GM21423 (cell line): ENCODE measurements around the gene PARD6A.

Experiments used
- ATAC-seq: cut with Tn5 transposase; IDR thresholded peaks from one replicate; pipeline ENCODE4 v1.9.1; 2021; ENCODE audit warnings: mild to moderate bottlenecking, moderate library complexity; ENCODE audit not compliant: unreplicated experiment

Gene PARD6A

DNA sequence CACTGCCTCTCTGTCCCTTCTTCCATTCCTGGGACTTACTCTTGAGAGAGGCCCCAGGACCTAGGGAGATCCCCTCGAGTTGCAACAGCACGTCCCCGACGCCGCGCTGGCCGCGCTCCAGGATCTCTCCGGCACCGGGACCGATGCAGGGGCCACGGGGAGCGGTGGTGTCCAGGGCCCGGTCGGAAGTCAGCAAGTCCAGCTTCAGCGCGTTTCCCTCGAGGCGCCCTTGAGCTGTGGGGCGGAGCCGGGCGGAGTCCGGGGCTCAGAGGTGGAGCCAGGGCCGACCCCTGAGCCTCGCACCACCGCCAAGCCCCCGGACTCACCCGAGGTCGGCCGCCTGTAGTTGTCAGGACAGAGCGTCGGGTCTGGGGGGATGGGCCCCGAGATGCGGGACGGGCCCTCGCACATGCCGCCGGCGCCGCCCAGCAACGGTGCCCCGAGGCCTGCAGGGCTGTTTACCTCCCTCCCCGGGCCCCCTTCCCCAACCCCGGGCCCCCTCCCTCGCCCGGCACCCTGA lies 5.3 kb downstream of the PARD6A start:
- ATAC-seq: no peak

GRCh38 chr16:67666559-67667452 lies 6.0 kb downstream of the PARD6A start, which contains the start of the genes C16orf86 and ENKD1:
Gene C16orf86, plus strand, starts transcription at chr16:67666814. Its CDS starts 157 bp downstream, at chr16:67666971.
Gene ENKD1, minus strand, starts transcription at chr16:67666750. Its CDS starts 308 bp downstream, at chr16:67666442.
- ATAC-seq: peak; percentile 65

- no peak for ATAC-seq
Measured at GRCh38 chr16:67667453-67667816, 6.7 kb downstream of the PARD6A start.

DNA sequence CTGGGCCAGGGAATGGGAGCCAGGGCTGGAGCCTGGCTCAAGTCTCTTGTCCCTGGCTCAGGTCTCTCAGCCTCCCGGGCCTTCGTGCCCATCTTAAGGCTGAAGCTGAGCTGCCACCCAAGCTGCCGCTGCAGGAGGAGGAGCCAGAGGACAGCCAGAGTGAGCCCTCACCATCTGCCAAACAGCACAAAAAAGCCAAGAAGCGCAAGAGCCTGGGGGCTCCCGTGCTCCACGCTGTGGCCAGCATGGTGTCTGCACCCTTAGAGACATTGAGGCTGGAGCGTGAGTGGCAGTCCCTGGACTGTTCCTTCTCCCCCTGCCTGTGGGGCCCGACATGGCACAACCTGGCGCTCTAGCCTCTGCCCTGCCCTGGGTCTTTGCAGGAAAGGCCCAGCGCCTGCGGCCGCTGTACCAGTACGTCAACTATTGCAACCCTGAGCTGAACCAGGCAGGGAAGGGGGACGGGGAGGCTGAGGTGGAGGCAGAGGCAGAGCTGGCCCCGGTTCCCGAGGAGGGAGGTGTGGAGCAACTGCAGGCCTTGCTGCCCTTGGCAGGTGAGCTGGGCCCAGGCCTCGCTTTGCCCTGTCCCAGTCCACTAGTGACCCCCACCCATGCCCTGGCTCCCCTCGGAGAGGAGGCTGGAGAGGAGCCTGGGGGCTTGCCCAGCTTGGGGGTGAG lies 7.2 kb downstream of the PARD6A start:
- ATAC-seq: peak; percentile 72

DNA sequence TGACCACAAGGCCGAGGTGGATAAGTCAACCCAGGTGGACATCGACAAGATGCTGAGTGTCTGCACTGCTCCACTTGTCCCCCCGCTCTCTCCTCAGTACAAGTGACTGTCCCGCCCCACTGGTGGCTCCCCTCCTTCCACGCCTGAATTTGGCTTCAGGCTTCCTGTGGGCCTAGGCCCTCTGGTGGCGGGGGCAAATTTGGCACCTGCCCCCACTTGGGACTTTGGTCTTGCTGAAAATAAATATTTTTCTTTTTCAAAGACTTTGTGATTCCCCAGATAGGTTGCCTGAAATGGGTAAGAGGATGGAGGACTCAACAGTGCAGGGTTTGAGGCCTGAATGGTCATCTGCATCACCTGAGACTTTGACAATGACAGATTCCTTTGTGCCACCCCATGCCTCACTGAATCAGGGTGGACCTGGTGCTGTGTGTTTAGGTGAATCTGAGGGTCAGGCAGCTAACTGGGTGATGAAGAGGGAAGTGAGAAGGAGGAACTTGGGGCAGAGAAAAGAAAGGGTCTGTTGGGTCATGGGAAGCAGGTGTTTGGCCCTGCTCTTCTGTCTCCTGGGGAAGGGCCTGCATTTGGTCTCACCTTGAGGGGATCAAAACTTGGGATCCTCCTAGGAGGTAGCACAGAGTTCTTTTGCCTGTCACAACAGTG lies 7.9 kb downstream of the PARD6A start:
- no peak for ATAC-seq

DNA sequence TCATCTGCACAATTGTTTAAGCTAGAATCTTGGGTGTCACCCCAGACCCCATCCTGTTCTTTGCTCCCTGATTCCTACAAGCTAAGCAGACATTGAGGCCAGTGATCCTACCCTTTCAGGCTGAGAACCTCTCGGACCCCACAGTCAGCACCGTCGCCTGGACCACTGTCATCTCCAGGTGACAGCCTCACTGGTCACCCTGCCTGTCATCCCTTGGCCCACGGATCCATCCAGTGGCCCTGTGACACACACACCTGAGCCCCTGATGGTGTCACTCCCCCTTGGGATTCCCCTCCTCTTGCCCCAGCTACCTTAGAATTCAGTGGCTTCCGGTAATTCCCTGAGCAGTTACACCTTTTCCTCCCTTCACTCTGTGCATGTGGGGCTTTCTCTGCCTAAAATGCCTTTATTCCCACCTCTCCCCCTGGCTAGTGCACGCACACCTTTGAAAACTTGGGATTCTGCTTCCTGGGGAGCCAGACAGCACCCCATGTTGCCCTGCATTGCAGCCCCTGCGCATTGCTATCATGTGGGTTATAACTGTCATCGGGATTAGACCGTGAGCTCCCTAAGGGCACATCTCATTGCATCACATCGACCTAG lies 8.8 kb downstream of the PARD6A start:
- no peak for ATAC-seq

DNA sequence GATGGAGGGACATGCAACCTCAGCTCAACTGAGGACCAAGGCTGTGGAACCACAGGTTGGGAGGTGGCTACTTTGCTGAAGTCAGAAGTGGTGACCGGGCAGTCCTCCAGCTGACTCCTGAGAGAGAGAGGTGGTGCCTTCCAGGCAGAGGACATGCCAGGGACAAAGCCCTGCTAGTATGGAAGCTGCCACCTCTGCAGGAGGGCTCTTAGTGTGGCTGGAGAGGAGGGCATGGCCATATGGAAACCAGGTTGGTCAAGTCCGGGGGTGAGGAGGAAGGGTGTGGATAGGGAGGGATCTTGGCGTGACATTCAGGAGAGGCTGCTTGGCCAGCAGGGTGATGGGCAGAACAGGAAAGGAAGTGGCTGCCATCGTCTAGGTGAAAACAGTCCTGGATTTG lies 11.5 kb downstream of the PARD6A start:
- no peak for ATAC-seq

GRCh38 chr16:67672739-67673662 lies 12.2 kb downstream of the PARD6A start:
- no peak for ATAC-seq

DNA sequence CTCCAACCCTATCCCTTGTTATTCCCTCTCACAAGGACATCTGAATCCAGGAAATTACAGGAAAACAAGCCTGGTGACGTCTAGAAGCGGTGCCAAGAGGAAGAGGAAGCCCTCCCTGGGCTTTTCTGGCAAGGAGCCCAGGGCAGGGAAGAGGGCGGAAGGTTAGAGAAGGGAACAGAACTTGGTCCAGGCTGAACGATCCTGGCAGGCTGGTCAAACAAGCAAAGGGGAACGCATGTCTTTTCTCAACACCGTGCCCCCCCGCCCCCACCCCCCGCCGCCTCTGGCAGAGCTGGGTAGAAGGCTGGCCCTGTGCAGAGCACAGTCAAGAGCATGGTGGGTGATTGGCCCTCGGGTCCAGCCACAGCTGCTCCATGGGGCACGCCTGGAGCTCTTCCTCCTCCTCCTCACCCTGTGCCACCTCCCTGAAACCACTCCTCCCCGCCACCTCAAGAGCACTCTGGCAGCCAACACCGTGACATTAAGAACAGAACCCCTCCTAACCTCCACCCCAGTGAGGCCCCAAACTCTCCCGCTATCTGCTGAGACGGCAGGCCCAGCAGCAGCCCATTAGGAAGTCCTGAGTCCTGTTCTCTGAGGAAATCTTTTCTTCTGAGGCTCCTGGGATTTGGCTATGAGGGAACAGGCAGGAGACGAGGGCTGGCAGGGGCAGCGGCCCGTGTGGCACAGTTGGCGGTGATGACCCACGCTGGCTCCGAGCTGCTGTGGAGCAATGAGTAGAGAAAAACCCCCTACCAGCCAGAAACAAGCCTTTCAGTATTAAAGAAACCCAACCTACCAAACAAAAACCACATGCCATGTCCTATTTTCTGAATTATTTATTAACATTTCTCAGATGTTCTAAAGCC lies 13.2 kb downstream of the PARD6A start:
- ATAC-seq: no peak

- ATAC-seq: no peak
Measured at GRCh38 chr16:67674851-67675578, 14.3 kb downstream of the PARD6A start.

GRCh38 chr16:67675579-67675935 lies 14.8 kb downstream of the PARD6A start:
- no peak for ATAC-seq

DNA sequence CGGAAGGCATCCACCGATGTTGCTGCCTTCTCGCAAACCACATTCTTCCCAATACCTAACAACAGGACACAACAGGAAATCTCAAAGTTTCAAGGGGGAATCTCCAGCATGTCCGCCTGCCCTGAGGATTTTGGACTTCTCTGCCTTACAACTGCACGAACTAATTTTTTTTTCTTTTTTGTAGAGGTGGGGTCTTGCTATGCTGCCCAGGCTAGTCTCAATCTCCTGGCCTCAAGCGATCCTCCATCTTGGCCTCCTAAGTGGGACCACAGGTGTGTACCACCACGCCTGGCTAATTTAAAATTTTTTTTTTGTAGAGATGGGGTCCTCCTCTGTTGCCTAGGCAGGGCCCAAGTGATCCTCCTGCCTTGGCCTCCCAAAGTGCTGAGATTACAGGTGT lies 15.2 kb downstream of the PARD6A start:
- no peak for ATAC-seq

- no peak for ATAC-seq
Measured at GRCh38 chr16:67676516-67676915, 15.8 kb downstream of the PARD6A start.

GRCh38 chr16:67676939-67677338 lies 16.2 kb downstream of the PARD6A start:
- ATAC-seq: no peak

DNA sequence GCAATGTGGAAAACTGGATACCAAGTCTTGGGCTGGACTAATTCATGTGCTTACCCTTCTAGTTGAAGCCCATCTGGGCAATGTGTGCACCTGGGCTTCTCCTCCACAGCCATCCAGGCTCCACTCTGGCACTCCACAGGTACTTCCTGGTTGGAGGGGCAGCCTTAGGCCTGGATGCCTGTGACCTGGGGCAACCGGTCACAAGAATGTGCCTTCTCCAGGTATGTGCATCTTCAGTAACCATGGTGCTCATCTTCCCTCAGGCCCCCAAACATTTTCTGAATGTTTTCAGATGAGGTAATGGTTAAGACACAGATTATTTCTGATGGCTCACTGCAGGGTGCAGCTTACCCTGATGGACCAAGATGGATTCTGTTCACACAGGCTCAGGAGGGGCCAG lies 17.0 kb downstream of the PARD6A start:
- no peak for ATAC-seq

DNA sequence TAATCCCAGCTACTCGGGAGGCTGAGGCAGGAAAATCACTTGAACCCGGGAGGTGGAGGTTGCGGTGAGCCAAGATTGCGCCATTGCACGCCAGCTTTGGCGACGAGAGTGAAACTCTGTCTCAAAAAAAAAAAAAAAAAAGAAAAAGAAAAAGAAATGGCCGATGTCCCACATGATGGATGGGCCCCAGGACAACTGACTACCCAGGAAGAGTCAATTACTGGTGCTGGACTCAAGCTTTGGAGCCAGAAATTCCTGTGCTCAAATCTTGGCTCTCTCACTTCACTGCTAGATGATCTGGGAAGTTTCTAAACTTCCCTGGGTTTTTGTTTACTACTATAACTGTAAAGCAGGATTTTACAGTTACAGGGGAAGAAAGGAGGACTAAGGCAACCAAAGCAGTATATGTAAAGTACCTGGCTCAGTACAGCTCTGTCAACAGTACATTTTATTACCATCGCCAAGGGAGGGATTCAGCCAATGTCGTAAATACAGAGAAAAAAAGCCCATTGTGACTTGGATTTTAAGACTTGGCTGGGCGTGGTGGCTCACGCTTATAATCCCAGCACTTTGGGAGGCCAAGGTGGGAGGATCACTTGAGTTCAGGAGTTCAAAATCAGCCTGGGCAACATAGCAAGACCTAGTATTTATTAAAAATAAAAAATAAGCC lies 17.7 kb downstream of the PARD6A start:
- no peak for ATAC-seq

DNA sequence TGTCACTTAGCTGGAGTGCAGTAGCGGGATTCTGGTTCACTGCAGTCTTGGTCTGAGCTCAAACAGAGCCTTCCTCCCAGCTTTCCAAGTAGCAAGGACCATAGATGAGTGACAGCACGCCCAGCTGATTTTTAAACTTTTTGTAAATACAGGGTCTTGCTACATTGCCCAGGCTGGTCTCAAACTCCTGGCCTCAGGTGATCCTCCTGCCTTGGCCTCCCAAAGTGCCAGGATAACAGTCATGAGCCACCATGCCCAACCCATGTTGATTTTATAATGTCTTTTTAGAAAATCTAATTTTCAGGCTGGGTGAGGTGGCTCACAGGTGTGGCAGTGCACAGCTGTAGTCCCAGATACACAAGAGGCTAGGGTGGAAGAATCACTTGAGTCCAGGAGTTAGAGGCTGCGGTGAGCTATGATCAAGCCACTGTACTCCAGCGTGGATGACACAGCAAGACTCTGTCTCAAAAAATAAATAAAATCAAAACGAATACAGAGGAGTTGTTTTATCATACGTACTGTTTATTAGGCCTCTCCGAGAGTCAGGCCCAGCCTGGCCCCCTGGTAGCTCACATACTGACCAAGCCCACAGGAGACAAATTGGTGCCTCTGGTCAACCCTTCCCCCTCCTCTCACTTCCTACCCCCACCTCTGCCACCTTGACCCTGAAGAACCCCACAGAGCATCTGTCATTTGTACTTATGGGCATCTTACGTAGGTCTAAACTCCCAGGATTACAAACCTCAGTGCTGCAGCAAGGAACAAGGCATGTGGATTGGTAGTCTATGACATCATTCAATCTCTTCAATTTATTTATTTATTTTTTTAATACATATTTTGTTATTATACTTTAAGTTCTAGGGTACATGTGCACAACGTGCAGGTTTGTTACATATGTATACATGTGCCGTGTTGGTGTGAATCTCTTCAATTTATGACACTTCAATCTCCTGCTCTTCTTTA lies 19.5 kb downstream of the PARD6A start:
- no peak for ATAC-seq
